GM19043 (cell line): ENCODE data around the gene TMEM60.
A peak's percentile ranks its signal among the peaks of the same experiment; 100 is the strongest.
"Not testable (repeated sequence)": the region's sequence is repeated elsewhere in the genome, so short reads cannot be mapped to it uniquely, and the experiment has no call there.

Experiments
- ATAC-seq: cut with Tn5 transposase; IDR thresholded peaks from one replicate; pipeline ENCODE4 v1.9.1; 2021; ENCODE audit warnings: low read depth; ENCODE audit not compliant: unreplicated experiment

Gene TMEM60, protein sequence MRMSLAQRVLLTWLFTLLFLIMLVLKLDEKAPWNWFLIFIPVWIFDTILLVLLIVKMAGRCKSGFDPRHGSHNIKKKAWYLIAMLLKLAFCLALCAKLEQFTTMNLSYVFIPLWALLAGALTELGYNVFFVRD

DNA sequence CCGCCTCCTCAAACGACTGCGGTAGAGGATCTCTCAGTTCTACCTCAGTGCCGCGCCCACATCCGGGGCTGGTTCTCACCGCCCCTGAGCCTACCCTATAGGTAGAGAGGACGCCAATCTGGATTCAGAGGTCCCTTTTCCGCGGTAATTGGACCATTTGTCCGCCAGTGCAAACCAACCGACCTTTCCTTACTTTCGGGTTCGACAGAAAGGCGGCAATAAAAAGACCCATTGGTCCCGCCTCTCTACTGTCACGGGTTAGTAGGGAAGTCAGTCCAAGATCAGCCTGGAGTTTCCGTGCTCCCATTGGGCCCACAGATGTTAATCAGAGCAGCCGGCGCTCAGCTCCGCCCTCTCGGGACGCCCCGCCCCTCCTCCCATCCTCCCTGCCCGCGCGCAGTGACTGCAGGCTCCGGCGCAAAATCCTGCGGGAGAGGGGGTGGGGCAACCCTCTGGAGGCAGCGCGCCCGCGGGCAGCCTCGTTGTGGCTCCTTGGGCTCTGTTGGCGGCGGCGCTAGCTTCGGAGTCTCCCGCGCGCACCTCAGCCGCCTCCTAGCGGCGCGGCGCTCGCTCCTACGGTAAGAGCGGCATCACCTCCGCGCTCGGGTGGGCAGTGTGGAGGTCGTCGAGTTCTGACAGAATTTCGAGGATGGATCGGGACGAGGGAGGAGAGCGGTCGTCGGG lies at the start of gene TMEM60, which contains the start of gene PHTF2:
Gene TMEM60, minus strand, starts transcription at position 41 of the 684 bp plus-strand sequence. CDS start 4,061 bp downstream, outside the sequence.
Gene PHTF2, plus strand, starts transcription at position 380 of the 684 bp plus-strand sequence.
- peak; percentile 89 for ATAC-seq

DNA sequence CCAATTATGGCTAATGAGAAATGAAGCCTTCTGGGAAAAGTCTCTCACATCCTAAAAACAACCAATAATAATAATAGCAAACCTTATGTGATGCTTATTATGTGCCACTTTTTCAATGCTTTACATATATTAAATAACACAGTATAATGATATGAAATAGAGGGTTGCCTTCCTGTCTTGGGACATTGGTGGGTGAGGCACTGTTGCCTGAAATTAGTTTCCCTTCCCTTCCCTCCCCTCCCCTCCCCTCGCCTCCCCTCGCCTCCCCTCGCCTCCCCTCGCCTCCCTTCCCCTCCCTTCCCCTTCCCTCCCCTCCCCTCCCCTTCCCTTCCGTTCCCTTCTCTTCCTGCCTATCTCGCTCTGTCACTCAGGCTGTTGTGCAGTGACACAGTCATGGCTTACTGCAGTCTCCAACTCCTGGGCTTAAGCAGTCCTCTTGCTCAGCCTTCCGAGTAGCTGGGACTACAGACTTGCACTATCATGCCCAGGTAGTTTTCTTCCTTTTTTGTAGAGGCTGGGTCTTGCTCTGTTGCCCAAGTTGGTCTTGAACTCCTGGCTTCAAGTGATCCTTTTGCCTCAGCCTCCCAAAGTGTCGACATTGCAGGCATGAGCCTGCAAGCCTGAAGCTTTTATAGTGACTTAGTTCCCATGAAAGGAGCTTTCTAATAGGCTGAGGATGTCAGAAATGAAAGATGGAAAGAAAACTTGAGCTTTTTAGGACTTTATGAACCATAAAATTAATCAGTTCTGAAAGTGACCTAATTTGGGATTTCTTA lies 48.3 kb upstream of the TMEM60 start:
- ATAC-seq, result no peak

DNA sequence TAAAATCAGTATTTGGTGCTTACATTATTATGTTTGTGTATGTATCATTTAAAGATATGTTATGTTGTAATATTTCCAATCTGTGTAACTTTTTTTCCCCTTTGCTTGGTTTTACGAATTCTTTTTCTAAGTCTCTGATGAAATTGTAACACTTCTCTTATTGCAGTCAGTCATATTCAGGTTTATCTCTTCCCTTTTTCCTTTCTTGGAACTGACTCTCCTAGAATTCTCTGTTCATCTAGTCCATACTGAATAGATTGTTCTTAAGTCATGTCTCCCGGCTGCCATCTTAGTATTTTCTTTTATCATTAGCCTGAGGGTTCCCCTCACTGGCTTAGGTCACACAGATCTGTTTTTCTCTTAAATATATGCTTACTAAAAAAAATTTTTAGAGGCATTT lies 45.0 kb upstream of the TMEM60 start:
- ATAC-seq, result no peak

DNA sequence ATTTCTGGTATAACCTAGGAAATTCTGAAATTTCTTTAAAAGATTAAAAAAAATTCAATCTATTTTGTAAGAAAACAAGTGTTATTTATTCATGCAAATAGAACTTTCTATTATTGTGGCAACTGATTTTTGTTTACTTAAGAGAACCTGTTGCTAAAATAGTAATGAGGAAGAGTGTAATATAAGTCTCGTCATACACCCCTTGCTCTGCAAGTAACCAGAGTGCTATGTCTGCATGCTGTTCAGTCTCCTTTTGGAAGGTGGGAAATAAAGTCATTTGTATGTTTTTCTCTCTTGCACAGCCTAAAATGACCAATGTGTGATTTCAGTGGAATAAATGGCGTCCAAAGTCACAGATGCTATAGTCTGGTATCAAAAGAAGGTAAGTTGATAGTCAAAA lies 41.7 kb upstream of the TMEM60 start:
- ATAC-seq, result no peak

DNA sequence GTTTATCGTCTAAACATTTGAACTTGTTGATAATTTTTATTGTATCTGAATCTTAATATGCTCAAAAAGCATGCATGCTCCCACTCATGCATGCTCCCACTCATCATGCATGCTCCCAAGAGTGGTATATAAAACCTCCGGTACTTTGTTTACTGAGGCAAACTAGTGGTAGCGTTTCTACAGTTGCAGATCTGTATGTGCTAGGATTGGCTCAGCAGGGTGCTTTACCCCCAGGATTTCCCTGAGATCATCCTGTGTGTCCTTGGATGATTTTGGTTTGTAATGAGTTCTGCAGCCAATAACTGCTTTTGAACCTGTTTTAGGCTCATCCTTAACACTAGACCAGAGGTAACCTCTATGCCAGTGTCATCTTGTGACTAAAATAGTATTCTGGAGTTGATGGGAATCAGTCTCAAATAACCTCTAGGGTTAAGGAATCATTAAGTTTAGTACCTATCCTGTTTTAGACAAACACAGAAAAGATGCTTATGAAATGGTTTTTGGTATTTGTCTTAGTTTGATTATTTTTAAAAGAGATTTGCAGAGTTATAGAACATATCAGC lies 40.8 kb upstream of the TMEM60 start:
- ATAC-seq, result no peak

DNA sequence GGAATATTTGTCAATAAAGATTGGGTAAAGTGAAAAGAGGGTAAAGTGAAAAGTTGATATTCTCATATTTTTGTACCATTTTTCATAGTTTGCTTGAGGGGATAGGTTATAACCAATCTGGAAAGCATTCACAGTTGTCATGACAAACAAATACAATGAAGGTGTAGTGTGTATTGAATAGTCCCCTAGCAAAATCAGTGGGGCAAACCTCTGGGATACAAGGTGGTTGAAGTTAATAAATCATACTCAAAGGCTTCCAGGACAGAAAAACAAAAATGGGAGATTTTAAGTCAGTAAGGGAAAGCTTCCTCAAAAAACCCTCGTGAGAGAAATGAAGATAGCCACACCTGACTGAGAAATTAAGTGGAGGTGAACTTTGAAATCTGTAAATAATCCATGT lies 39.7 kb upstream of the TMEM60 start:
- ATAC-seq, result no peak

DNA sequence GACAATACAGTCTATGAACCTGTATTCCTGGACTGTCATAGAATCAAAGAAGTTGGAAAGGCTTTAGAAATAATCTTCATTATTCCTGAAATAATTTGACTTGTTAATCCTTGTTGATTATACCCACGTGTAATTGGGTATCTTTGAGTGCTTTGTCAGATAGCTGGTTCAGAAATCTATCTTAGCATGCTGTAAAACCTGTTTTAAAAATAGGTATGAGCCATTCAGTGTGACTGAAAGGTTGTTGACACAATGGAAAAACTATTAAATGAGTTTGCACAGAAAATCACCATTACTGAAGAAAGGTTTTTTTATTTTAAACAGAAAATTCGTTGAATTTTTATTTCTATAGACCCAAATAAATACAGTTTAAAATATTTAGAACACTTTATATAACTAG lies 39.0 kb upstream of the TMEM60 start:
- no peak for ATAC-seq

DNA sequence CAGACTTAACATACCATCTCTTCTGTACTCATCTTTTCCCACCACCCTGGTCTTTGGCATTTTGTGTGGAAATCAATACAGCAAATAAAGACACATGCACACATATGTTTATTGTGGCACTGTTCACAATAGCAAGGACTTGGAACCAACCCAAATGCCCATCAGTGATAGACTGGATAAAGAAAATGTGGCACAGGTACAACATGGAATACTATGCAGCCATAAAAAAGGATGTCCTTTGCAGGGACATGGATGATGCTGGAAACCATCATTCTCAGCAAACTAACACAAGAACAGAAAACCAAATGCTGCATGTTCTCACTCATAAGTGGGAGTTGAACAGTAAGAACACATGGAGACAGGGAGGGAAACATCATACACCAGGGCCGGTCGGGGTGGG lies 38.2 kb upstream of the TMEM60 start:
- ATAC-seq, result not testable (repeated sequence)

DNA sequence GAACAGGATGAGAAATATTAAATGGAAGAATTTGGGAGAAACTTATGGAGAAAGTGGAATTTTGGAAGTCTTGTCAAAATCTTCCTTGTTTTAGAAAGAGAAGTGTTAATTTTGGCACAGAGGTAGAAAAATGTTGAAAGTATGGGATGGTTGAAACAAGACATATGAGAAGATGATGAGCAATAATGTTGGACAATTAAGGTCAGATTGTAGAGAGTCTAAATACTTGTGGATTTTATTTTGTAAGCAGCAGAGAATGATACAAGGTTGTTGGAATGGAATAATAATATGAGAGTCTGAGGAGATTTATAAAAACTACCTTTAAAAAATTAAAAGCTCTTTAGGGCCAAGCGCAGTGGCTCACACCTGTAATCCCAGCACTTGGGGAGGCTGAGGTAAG lies 34.9 kb upstream of the TMEM60 start:
- ATAC-seq, result no peak

DNA sequence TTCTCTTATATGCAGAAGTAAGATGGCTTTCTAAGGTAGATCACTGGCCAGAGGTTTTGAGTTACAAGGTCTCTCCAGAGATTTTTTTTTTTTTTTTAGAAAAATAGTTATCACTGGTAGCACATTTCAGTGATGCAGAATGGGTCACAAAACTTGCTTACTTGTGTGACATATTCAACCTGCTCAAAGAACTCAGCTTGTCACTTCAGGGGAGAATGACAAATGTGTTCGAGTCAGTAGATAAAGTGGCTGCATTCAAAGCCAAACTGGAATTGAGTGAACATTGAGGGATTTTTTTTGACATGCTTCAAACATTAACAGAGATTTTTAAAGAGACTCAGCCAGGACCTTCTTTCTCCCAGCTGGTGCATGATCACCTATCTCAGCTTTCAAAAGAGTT lies 33.7 kb upstream of the TMEM60 start:
- no peak for ATAC-seq

DNA sequence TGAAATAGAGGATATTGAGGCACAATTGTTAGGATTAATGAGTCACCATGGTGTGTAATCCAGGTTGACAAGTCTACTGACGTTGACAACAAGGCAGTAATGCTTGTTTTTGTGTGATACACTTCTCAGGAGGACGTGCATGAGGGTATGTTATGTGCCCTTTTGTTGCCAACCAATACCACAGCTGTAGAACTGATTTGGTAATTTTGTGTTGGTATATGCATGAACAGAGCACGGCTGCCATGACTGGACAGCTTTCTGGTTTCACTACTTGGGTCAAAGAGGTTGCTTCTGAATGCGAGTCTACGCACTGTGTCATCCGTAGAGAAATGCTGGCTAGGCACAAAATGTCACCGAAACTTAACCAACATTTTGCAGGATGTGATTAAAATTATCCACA lies 33.2 kb upstream of the TMEM60 start:
- no peak for ATAC-seq

DNA sequence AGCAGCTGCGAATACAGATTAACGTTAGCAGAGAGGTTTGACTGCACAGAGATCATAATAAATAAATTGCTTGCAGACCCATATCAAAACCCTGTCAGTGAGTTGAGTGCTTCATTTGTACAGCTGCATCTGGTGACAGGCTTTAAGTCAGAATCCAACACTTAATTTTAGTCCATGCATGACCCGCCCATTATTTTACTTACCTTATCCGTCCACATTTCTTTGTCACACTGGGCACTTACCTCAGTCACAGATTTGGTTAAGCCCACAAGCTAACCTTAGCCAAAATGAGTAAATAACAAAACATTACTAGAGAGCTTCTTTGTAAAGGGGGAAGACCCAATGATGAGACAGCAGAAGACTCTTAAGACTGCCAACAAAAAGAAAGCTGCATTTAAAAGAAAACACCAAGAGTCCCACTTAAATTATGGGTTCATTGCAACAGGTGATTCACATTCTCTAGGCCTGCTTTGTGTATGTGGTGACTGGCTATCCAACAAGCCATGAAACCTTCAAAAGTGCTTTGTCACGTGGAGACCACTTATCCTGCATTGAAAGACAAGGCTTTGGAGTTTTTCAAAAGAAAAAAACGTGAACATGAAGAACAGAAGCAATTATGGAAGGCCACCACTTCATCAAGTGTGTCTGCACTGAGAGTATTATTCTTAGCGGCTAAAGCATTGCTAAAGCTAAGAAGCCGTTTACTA lies 32.6 kb upstream of the TMEM60 start:
- ATAC-seq, result no peak

DNA sequence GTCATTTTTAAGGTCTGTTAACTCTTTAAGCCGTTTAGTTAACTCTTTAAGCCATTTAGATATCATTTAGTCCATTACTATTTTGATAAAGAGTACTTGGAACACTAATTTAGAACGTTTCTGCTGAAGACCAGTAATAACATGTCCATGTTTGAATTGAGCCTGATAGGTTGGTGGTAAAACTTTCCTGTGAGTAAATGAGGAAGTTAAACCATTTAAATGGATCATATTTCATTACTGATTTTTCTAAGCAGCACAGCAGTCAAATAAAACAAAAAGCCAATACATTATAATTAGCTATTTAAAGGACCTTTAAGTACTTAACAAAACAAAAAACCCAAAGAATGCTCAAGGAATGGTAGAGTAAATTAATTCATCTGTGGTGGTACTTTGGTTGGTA lies 29.8 kb upstream of the TMEM60 start:
- ATAC-seq, result no peak

DNA sequence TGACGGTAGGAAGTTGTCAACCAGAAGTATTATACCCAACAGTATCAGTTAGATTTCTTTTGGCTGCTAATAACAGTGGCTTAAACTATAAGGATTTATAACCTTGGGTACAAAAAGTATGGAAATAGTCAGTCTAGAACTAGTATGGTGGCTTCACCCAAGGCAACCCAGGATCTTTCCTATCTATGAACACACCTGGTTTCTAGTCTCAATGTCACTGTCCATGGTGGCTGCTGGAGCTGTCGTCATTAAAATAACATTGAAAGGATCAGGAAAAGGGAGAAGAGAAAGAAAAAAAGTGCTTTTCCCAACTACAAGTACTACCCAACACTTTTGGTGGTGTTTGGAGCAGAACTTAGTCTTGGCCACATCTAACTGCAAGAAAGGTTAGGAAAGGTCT lies 28.1 kb upstream of the TMEM60 start:
- ATAC-seq, result no peak

DNA sequence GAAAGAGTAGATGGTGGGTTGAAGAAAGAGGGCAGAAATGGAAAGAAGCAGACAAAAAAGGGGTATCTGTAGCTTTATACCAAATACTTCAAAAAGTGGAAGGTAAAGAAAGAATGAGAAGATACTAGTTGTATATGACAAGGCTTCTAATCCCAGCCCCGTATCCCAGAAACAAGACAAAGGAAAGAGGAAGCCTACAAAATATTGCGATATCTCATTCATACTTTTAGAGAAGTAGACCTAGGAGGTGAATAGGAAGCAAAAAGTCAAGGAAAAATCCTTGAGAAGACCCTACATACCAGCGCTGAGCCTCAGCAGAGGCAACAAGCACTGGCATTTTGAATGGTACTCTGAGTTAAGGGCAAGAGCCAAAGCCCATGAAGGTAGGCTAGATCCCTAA lies 26.9 kb upstream of the TMEM60 start:
- ATAC-seq, result no peak

DNA sequence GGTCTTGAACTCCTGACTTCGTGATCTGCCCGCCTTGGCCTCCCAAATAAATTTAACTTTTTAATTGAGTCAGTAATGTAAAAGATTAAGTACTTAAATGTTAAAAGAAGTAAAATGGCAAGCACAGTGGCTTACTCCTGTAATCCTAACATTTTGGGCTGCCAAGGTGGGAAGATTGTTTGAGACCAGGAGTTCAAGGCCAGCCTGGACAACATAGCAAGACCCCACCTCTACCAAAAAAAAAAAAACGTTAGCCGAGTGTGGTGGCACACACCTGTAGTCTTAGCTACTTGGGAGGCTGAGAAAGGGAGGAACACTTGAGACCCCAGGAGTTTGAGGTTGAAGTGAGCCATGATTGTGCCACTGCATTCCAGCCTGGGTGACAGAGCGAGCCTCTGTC lies 26.4 kb upstream of the TMEM60 start:
- no peak for ATAC-seq

DNA sequence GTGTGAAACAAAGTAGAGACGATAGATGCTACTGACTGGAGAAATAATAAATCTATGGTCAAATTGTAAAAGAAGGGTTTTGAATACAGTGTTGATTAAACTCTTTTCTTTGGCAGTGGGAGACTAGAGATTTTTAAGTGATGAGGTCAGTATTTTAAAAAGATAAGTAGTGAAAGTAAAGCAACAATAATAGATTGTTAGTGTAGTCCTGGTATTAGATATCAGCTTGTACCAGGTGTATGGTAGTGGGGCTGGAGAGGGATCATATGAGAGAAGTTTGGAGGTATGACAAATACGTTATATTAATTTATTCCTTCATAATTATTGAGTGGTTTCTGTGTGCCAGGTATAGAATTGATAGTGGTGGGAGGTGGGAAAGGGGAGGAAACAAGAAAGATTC lies 25.6 kb upstream of the TMEM60 start:
- no peak for ATAC-seq

DNA sequence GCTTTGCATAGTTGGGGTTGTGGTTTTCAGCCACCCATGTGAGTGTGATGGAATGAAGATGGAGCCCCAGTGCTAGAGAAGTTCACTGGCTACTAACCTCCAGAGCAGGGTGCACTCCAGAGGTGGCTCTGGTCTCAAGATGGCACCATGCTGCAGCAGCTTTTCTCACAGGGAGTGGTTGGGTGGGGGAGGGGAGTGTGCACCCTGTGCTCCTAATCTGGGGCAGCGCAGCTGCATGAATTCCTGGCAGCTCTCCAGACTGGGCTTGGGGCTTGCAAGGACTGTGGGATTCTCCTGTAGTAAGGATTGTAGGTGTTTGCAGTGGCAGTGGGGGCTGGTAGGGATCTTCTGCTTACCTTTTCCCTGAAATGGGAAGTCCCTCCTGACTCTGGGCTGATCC lies 24.0 kb upstream of the TMEM60 start:
- ATAC-seq, result no peak

DNA sequence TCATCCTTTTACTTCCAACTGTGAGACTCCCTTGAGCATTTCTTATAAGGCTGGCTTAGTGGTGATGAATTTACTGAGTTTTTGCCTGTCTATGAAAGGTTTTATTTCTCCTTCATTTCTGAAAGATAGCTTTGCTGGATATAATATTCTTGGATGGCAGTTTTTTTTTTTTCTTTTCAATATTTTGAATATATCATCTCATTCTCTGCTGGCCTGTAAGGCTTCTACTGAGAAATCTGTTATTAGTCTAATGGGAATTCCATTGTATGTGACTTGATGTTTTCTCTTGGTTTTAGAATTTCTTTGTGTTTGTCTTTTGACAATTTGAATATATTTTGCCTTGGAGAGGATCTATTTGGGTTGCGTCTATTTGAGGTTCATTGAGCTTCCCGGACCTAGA lies 22.7 kb upstream of the TMEM60 start:
- ATAC-seq, result no peak

DNA sequence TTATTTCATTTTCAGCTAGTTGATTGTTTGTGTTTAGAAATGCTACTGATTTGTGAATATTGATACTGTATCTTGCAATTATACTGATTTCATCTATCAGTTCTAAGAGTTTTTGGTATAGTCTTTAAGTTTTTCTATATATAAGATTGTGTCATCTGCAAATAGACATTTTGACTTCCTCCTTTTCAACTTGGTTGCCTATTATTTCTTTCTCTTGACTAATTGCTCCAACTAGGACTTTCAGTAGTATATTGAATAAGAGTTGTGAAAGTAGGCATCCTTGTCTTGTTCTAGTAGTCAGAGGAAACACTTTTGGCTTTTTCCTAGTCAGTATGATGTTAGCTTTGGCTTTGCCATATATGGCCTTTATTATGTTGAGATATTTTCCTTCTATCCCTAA lies 20.8 kb upstream of the TMEM60 start:
- no peak for ATAC-seq

DNA sequence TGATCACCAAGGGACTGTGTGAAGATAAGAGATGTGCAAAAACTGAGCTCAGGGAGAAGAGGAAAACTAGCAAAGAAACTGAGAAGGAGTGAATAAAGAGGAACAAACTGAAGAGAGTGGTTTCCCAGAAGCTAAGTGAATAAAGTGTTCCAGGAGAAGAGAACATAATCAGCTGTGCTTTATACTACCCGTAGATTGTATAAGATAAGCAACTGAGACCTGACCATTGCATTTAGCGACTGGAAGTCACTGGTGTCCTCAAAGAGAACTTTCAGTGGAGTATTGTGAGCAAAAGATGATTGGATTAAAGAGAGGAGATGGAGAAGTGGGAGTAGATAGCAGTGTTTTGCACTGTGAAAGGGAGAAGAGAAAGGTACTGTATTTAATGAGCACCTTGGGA lies 14.9 kb upstream of the TMEM60 start:
- no peak for ATAC-seq
